Mesothelial cell of epicardium (in vitro differentiated cells): ENCODE measurements around the gene PLK3. TPM values are rescaled to one million over a fixed set of nuclear protein-coding genes. Genes with fewer than 3 reads are reported as not detected.

Source experiments
- DNase-seq, 2 experiments: peaks; one replicate each; pipeline ENCODE4 v3.0.0; 2021; ENCODE audit warnings: low spot score in 2 of 2; ENCODE audit not compliant: unreplicated experiment in 2 of 2
- H3K27ac Mint-ChIP-seq: 2 replicates; pipeline ENCODE4 v1.8.0; 2021; ENCODE audit warnings: mixed read lengths
- H3K27me3 Mint-ChIP-seq: 2 replicates; pipeline ENCODE4 v1.8.0; 2021; ENCODE audit warnings: low read depth, mixed read lengths
- H3K36me3 Mint-ChIP-seq: 2 replicates; pipeline ENCODE4 v1.8.0; 2021; ENCODE audit warnings: mixed read lengths
- H3K4me1 Mint-ChIP-seq: 2 replicates; pipeline ENCODE4 v1.8.0; 2021; ENCODE audit warnings: mixed read lengths
- H3K4me3 Mint-ChIP-seq: 2 replicates; pipeline ENCODE4 v1.8.0; 2021; ENCODE audit warnings: mild to moderate bottlenecking, moderate library complexity, mixed read lengths
- H3K9me3 Mint-ChIP-seq: 2 replicates; pipeline ENCODE4 v1.8.0; 2021; ENCODE audit warnings: mixed read lengths
- CTCF ChIP-seq: fragments of 200-600 bp; sonication (generic); IDR thresholded peaks from one replicate; pipeline ENCODE4 v1.5.0; 2021; ENCODE audit warnings: antibody characterized with exemption; ENCODE audit not compliant: unreplicated experiment
- total RNA-seq: library from RNA; stranded (reverse); gene quantifications from 3 replicates; pipeline ENCODE4 v1.2.1, GENCODE V29; 2021

The PLK3 gene
- total RNA-seq, 1 donor from 2014 or later, result 27.5 TPM

DNA sequence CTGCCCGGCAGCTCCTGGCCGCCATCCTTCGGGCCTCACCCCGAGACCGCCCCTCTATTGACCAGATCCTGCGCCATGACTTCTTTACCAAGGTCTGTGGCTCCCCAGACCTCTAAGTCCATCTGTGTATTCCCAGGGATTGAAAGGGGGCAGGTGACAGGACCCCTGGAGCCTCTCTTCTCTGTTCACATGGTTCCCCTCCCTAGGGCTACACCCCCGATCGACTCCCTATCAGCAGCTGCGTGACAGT lies 2.8 kb downstream of the PLK3 start:
- peaks cover 29% of the 10 kb centered on the region for H3K4me1 Mint-ChIP-seq
- no peaks in the 10 kb centered on the region for H3K9me3 Mint-ChIP-seq
- TF ChIP-seq CTCF, result no peak
- H3K27me3 Mint-ChIP-seq, result peaks cover 3% of the 10 kb centered on the region
- peak overlapping the region; percentile 25 for H3K4me3 Mint-ChIP-seq
- peaks cover 14% of the 10 kb centered on the region for H3K36me3 Mint-ChIP-seq
- no peak overlapping the region for H3K27ac Mint-ChIP-seq
- no peak for DNase-seq

DNA sequence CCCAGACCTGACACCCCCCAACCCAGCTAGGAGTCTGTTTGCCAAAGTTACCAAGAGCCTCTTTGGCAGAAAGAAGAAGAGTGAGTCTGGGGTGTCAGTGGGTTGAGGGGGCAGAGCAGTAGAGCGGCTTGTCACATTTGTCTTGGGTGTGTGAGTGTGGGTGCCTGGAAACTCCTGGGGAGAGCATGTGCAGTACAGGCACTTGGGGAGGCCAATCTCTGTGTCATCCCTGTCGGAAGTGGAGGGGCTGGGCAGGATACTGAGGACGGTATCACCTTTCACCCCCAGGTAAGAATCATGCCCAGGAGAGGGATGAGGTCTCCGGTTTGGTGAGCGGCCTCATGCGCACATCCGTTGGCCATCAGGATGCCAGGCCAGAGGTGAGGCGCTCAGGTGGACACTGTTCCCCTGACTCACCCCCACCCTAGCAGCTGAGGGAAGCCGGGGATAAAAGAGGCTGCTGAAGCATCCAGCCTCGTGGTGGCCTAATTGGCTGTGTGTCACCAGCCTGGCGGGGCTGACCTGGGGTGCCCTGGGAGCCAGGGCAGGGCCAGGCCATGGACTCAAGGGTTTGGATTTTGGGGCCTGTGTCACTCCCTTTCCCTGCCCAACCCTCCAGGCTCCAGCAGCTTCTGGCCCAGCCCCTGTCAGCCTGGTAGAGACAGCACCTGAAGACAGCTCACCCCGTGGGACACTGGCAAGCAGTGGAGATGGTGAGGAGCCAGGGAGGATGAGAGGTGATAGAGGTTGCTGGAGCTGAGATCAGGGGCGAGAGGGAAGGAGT lies 3.3 kb downstream of the PLK3 start:
- peaks cover 34% of the 10 kb centered on the region for H3K4me1 Mint-ChIP-seq
- peaks cover 3% of the 10 kb centered on the region for H3K27me3 Mint-ChIP-seq
- TF ChIP-seq CTCF, result no peak
- no peak for DNase-seq
- H3K27ac Mint-ChIP-seq, result no peak overlapping the region
- H3K36me3 Mint-ChIP-seq, result peaks cover 14% of the 10 kb centered on the region
- no peaks in the 10 kb centered on the region for H3K9me3 Mint-ChIP-seq
- H3K4me3 Mint-ChIP-seq, result no peak overlapping the region

- H3K9me3 Mint-ChIP-seq, result no peaks in the 10 kb centered on the region
- H3K4me3 Mint-ChIP-seq, result no peak overlapping the region
- H3K36me3 Mint-ChIP-seq, result peaks cover 14% of the 10 kb centered on the region
- H3K4me1 Mint-ChIP-seq, result peaks cover 42% of the 10 kb centered on the region
- TF ChIP-seq CTCF, result no peak
- H3K27ac Mint-ChIP-seq, result no peak overlapping the region
- peaks cover 3% of the 10 kb centered on the region for H3K27me3 Mint-ChIP-seq
- DNase-seq, result no peak
These were observed 5.3 kb downstream of the PLK3 start for GRCh38 chr1:44805311-44806024.

- Mint-ChIP-seq H3K9me3 (no peaks in the 10 kb centered on the region), H3K27me3 (no peaks in the 10 kb centered on the region), H3K27ac (peak overlapping the region; percentile 99), H3K4me1 (peaks cover 43% of the 10 kb centered on the region), H3K36me3 (peaks cover 14% of the 10 kb centered on the region), H3K4me3 (no peak overlapping the region)
- TF ChIP-seq CTCF, result no peak
- DNase-seq, result no peak
These were observed 6.0 kb downstream of the PLK3 start for GRCh38 chr1:44806025-44806703.

- Mint-ChIP-seq H3K4me1 (peaks cover 46% of the 10 kb centered on the region), H3K36me3 (peaks cover 14% of the 10 kb centered on the region), H3K4me3 (peak within 1 kb of the TSS; percentile 63)
These were observed 6.7 kb downstream of the PLK3 start, which contains the start of gene DYNLT4 for GRCh38 chr1:44806704-44807363. TSS of gene DYNLT4 (minus strand) at chr1:44807351. CDS start at chr1:44806668, 683 bp downstream.

More at GRCh38 chr1:44806704-44807363, 6.7 kb downstream of the PLK3 start, which contains the start of gene DYNLT4:
- Mint-ChIP-seq H3K27me3 (no peaks in the 10 kb centered on the region), H3K27ac (peak within 1 kb of the TSS; percentile 99), H3K9me3 (no peaks in the 10 kb centered on the region)
- DNase-seq, result no peak
- no peak for TF ChIP-seq CTCF
